IPS-20b (cell line): ENCODE results near the gene ZNF329.
"Not testable (repeated sequence)": the region's sequence is repeated elsewhere in the genome, so short reads cannot be mapped to it uniquely, and the experiment has no call there.

Source experiments
- H3K27ac ChIP-seq: one replicate; pipeline ENCODE4 v1.5.1; 2013; ENCODE audit warnings: low read length
- H3K27me3 ChIP-seq: 2 replicates; pipeline ENCODE4 v1.6.1; 2013; ENCODE audit warnings: mild to moderate bottlenecking, low read length, inconsistent platforms; ENCODE audit not compliant: insufficient read depth
- H3K36me3 ChIP-seq: 2 replicates; pipeline ENCODE4 v1.6.1; 2013; ENCODE audit warnings: low read depth, mild to moderate bottlenecking, inconsistent platforms, low read length, moderate library complexity; ENCODE audit not compliant: insufficient read depth
- H3K4me1 ChIP-seq: 2 replicates; pipeline ENCODE4 v1.6.1; 2013; ENCODE audit warnings: mild to moderate bottlenecking, control low read depth, inconsistent platforms, low read length, moderate library complexity; ENCODE audit not compliant: insufficient read depth
- H3K4me3 ChIP-seq: 2 replicates; pipeline ENCODE4 v1.5.1; 2013; ENCODE audit warnings: mild to moderate bottlenecking, low read length, inconsistent platforms
- H3K9ac ChIP-seq: 2 replicates; pipeline ENCODE4 v1.6.1; 2013; ENCODE audit warnings: low read depth, mild to moderate bottlenecking, inconsistent platforms, low read length, moderate library complexity
- H3K9me3 ChIP-seq: 2 replicates; pipeline ENCODE4 v1.6.1; 2013; ENCODE audit warnings: mild to moderate bottlenecking, low read depth, low read length, inconsistent platforms; ENCODE audit not compliant: insufficient read depth

Gene ZNF329

GRCh38 chr19:58154679-58155648, 4.4 kb upstream of the ZNF329 start:
- H3K27me3 ChIP-seq, result no peaks in the 10 kb centered on the region
- H3K9me3 ChIP-seq, result peaks cover 13% of the 10 kb centered on the region
- peak overlapping the region; percentile 89 for H3K4me3 ChIP-seq
- H3K9ac ChIP-seq, result peak overlapping the region; percentile 85
- H3K4me1 ChIP-seq, result no peaks in the 10 kb centered on the region
- H3K27ac ChIP-seq, result no peak overlapping the region
- H3K36me3 ChIP-seq, result no peaks in the 10 kb centered on the region

GRCh38 chr19:58154287-58154678, 3.7 kb upstream of the ZNF329 start:
- Histone ChIP-seq H3K36me3 (no peaks in the 10 kb centered on the region), H3K9me3 (peaks cover 16% of the 10 kb centered on the region), H3K9ac (peak overlapping the region; percentile 85), H3K4me1 (no peaks in the 10 kb centered on the region), H3K4me3 (peak overlapping the region; percentile 89), H3K27ac (no peak overlapping the region), H3K27me3 (no peaks in the 10 kb centered on the region)

- Histone ChIP-seq H3K9me3 (peaks cover 20% of the 10 kb centered on the region), H3K4me3 (no peak overlapping the region)
Observed at GRCh38 chr19:58153386-58153785, 2.8 kb upstream of the ZNF329 start.

GRCh38 chr19:58147475-58147874, 3.1 kb downstream of the ZNF329 start:
- H3K36me3 ChIP-seq, H3K9ac ChIP-seq, H3K4me3 ChIP-seq, H3K27me3 ChIP-seq, H3K27ac ChIP-seq, H3K4me1 ChIP-seq: not testable (repeated sequence)
- peaks cover 37% of the 10 kb centered on the region for H3K9me3 ChIP-seq

More at GRCh38 chr19:58153386-58153785, 2.8 kb upstream of the ZNF329 start:
- no peaks in the 10 kb centered on the region for H3K36me3 ChIP-seq
- H3K9ac ChIP-seq, result no peak overlapping the region
- H3K27me3 ChIP-seq, result no peaks in the 10 kb centered on the region
- no peaks in the 10 kb centered on the region for H3K4me1 ChIP-seq
- H3K27ac ChIP-seq, result no peak overlapping the region

- H3K9me3 ChIP-seq, result peaks cover 51% of the 10 kb centered on the region
- no peak overlapping the region for H3K27ac ChIP-seq
- no peak overlapping the region for H3K4me3 ChIP-seq
- H3K4me1 ChIP-seq, result no peaks in the 10 kb centered on the region
- no peaks in the 10 kb centered on the region for H3K27me3 ChIP-seq
- peaks cover 10% of the 10 kb centered on the region for H3K36me3 ChIP-seq
- no peak overlapping the region for H3K9ac ChIP-seq
Observed at GRCh38 chr19:58145849-58146248, 4.7 kb downstream of the ZNF329 start.

- peaks cover 97% of the 10 kb centered on the region for H3K9me3 ChIP-seq
- no peaks in the 10 kb centered on the region for H3K27me3 ChIP-seq
- peaks cover 61% of the 10 kb centered on the region for H3K36me3 ChIP-seq
- no peaks in the 10 kb centered on the region for H3K4me1 ChIP-seq
- no peak overlapping the region for H3K4me3 ChIP-seq
- no peak overlapping the region for H3K9ac ChIP-seq
- no peak overlapping the region for H3K27ac ChIP-seq
Observed at GRCh38 chr19:58134244-58134643, 16.3 kb downstream of the ZNF329 start.

- no peaks in the 10 kb centered on the region for H3K27me3 ChIP-seq
- H3K4me3 ChIP-seq, result 0 out of 2 replicates have a peak overlapping the region, but pooled peaks have one; percentile 4
- H3K27ac ChIP-seq, result no peak overlapping the region
- H3K4me1 ChIP-seq, result no peaks in the 10 kb centered on the region
- peaks cover 97% of the 10 kb centered on the region for H3K9me3 ChIP-seq
- peaks cover 56% of the 10 kb centered on the region for H3K36me3 ChIP-seq
- no peak overlapping the region for H3K9ac ChIP-seq
Observed at GRCh38 chr19:58129284-58129683, 21.3 kb downstream of the ZNF329 start.

- Histone ChIP-seq H3K9ac (no peak overlapping the region), H3K36me3 (peaks cover 46% of the 10 kb centered on the region), H3K9me3 (peaks cover 97% of the 10 kb centered on the region), H3K27me3 (no peaks in the 10 kb centered on the region), H3K27ac (no peak overlapping the region), H3K4me3 (peak overlapping the region; percentile 28), H3K4me1 (no peaks in the 10 kb centered on the region)
Observed at GRCh38 chr19:58128041-58128685, 22.4 kb downstream of the ZNF329 start.

GRCh38 chr19:58123354-58123753, 27.2 kb downstream of the ZNF329 start:
- H3K9ac ChIP-seq, result no peak overlapping the region
- H3K27me3 ChIP-seq, result no peaks in the 10 kb centered on the region
- H3K4me3 ChIP-seq, result no peak overlapping the region
- no peak overlapping the region for H3K27ac ChIP-seq
- H3K36me3 ChIP-seq, result peaks cover 11% of the 10 kb centered on the region
- H3K4me1 ChIP-seq, result no peaks in the 10 kb centered on the region
- H3K9me3 ChIP-seq, result peaks cover 94% of the 10 kb centered on the region

GRCh38 chr19:58118979-58119733, 31.4 kb downstream of the ZNF329 start:
- no peaks in the 10 kb centered on the region for H3K27me3 ChIP-seq
- no peak overlapping the region for H3K27ac ChIP-seq
- H3K9me3 ChIP-seq, result peaks cover 85% of the 10 kb centered on the region
- no peak overlapping the region for H3K9ac ChIP-seq
- H3K36me3 ChIP-seq, result no peaks in the 10 kb centered on the region
- H3K4me3 ChIP-seq, result no peak overlapping the region; the same call in 1 of the 2 replicates
- H3K4me1 ChIP-seq, result no peaks in the 10 kb centered on the region

GRCh38 chr19:58117841-58118575, 32.6 kb downstream of the ZNF329 start:
- Histone ChIP-seq H3K9me3 (peaks cover 84% of the 10 kb centered on the region), H3K27me3 (no peaks in the 10 kb centered on the region), H3K4me3 (no peak overlapping the region), H3K27ac (no peak overlapping the region), H3K4me1 (no peaks in the 10 kb centered on the region), H3K36me3 (no peaks in the 10 kb centered on the region), H3K9ac (no peak overlapping the region)
